Prostate gland (tissue), 2 donors: Measurements from ENCODE around the gene RAPGEF4.

ENCODE experiments used
- POLR2AphosphoS5 ChIP-seq: sonication (generic); formaldehyde crosslinking; IDR thresholded peaks from one replicate; pipeline ENCODE4 v1.6.1; 2017; ENCODE audit warnings: antibody characterized with exemption
- TF ChIP-seq, protein P1 (sequence below), 4 experiments: fragments of 200-600 bp in 2 of 4; fragments of 450-650 bp in 2 of 4; sonication (generic) in 2 of 4; IDR thresholded peaks; 1 replicate in 3 of 4; 2 replicates in 1 of 4; pipeline ENCODE4 v1.5.1; 2016 to 2019; ENCODE audit warnings: antibody characterized with exemption in 4 of 4, mild to moderate bottlenecking in 2 of 4, moderate library complexity in 2 of 4

DNA sequence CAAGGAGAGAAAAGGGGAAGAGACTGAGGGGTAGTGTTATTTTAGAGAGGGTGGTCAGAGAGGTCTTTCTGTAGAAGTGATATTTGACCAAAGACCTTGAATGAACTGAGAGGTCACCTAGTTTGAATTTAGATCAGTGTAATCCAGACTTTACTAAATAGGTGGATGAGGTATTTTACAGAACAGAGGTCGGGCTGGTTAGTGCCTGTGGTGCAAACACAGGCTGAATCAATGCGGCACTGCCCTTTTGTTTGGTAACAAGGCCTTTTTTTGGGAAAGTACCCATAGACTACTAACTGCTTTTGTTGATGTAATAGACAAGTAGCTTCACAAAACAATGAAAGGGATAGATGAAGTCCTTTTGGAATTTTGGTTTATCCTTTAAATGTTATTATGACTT is 15.9 kb downstream of the RAPGEF4 start:
- no peak for TF ChIP-seq POLR2AphosphoS5
- TF ChIP-seq, protein P1, sequence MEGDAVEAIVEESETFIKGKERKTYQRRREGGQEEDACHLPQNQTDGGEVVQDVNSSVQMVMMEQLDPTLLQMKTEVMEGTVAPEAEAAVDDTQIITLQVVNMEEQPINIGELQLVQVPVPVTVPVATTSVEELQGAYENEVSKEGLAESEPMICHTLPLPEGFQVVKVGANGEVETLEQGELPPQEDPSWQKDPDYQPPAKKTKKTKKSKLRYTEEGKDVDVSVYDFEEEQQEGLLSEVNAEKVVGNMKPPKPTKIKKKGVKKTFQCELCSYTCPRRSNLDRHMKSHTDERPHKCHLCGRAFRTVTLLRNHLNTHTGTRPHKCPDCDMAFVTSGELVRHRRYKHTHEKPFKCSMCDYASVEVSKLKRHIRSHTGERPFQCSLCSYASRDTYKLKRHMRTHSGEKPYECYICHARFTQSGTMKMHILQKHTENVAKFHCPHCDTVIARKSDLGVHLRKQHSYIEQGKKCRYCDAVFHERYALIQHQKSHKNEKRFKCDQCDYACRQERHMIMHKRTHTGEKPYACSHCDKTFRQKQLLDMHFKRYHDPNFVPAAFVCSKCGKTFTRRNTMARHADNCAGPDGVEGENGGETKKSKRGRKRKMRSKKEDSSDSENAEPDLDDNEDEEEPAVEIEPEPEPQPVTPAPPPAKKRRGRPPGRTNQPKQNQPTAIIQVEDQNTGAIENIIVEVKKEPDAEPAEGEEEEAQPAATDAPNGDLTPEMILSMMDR (IDR thresholded peaks at IDR 0.05) = no peak
